Sigmoid colon (tissue), 4 donors: Measurements from ENCODE around the gene ZFTA.

Source experiments
- CTCF ChIP-seq, 4 experiments: fragments of 450-650 bp in 3 of 4; fragments of 200-600 bp in 1 of 4; IDR thresholded peaks; one replicate each; pipeline ENCODE4 v1.5.1; 2016 to 2019; ENCODE audit warnings: antibody characterized with exemption in 4 of 4, mild to moderate bottlenecking in 3 of 4, moderate library complexity in 2 of 4
- EP300 ChIP-seq, 4 donors: sonication (generic); formaldehyde crosslinking; IDR thresholded peaks; one replicate each; pipeline ENCODE4 v1.6.1; 2017; ENCODE audit warnings: antibody characterized with exemption in 4 of 4
- POLR2A ChIP-seq, 2 donors: fragments of 450-650 bp; IDR thresholded peaks; one replicate each; pipeline ENCODE4 v1.6.1; 2016; ENCODE audit warnings: antibody characterized with exemption in 2 of 2, mild to moderate bottlenecking in 2 of 2, moderate library complexity in 2 of 2

DNA sequence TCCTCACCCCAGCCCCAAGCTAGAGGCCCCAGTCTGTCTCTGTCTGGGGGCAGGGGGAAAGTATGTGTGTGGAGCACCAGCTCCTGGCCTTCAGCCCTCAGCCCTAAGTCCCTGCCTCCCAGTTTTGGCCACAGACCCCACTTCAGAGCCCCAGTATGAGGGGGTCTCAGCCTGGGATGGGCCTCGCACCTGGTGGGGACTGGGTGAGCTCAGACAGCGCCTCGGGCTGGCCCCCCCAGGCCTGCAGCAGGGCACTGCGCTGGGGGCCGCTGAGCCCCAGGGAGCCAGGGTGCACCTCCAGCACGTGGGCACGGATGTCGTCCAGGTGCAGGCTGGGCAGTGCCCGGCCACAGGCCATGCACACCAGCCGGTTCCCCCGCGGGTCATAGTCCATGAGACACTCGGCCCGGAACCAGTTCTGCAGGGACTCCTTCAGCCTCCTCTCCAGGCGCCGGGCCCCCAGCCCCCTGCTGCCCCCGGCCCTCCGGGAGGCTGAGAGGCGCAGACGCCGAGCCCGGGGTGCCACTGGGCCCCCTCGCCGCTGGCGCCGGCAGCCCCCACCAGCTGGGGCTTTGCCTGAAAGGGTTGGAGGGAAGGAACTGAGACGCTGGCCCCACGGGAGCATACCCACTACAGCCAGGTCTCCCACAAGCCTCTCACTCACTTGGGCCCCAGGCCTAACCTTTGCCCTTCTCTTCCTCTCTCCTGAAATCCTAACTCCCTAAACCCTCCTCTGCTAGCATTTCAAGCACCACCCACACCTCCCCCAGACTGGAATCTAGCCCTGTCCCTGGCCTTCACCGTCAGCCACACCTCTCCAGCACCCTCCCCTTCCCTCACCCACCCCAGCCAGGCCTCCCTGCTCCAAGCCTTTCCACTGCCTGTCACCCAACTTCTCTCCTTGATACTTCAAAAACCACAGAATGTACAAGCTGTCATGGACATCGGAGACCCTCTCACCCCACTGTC lies 3.6 kb downstream of the ZFTA start:
- TF ChIP-seq CTCF (IDR thresholded peaks at IDR 0.05) = no peak
- TF ChIP-seq EP300 (IDR thresholded peaks at IDR 0.05) = no peak
- TF ChIP-seq POLR2A (IDR thresholded peaks at IDR 0.05) = no peak
